Neuronal stem cell (in vitro differentiated cells): ENCODE results near the gene TMEM91.

Experiments
- DNase-seq: peaks from one replicate; pipeline ENCODE4 v3.0.0-alpha.2; 2013; ENCODE audit warnings: low spot score
- H2AFZ ChIP-seq: one replicate; pipeline ENCODE4 v1.6.1; 2013; ENCODE audit warnings: mild to moderate bottlenecking, low read length, inconsistent platforms
- H2AK5ac ChIP-seq: 2 replicates; pipeline ENCODE4 v1.6.1; 2013; ENCODE audit warnings: low read depth, mild to moderate bottlenecking, inconsistent platforms, low read length, moderate library complexity, mixed read lengths
- H2BK120ac ChIP-seq: 2 replicates; pipeline ENCODE4 v1.6.1; 2013; ENCODE audit warnings: low read depth, mild to moderate bottlenecking, inconsistent platforms, low read length, moderate library complexity, mixed read lengths
- H2BK12ac ChIP-seq: one replicate; pipeline ENCODE4 v1.6.1; 2013; ENCODE audit warnings: low read length, inconsistent platforms
- H2BK15ac ChIP-seq: 2 replicates; pipeline ENCODE4 v1.6.1; 2013; ENCODE audit warnings: mild to moderate bottlenecking, low read length, inconsistent platforms, mixed read lengths
- H2BK5ac ChIP-seq: one replicate; pipeline ENCODE4 v1.6.1; 2013; ENCODE audit warnings: inconsistent platforms, mild to moderate bottlenecking, low read length, moderate library complexity
- H3K14ac ChIP-seq: one replicate; pipeline ENCODE4 v1.6.1; 2013; ENCODE audit warnings: low read length, inconsistent platforms
- H3K18ac ChIP-seq: 2 replicates; pipeline ENCODE4 v1.6.1; 2013; ENCODE audit warnings: low read length, inconsistent platforms
- H3K23ac ChIP-seq: 2 replicates; pipeline ENCODE4 v1.6.1; 2013; ENCODE audit warnings: low read depth, mild to moderate bottlenecking, mixed read lengths, low read length, inconsistent platforms; ENCODE audit not compliant: poor library complexity
- H3K27ac ChIP-seq: replicated peaks from 3 replicates; pipeline ENCODE4 v1.5.1; 2013; ENCODE audit warnings: low read length, inconsistent platforms
- H3K27me3 ChIP-seq, 3 experiments: 2 replicates each; pipeline ENCODE4 v1.6.1; 2013; ENCODE audit warnings: low read length in 3 of 3, mild to moderate bottlenecking in 2 of 3, inconsistent platforms in 1 of 3, low read depth in 1 of 3, mixed read lengths in 1 of 3, moderate library complexity in 1 of 3; ENCODE audit not compliant: control insufficient read depth in 3 of 3, insufficient read depth in 3 of 3
- H3K36me3 ChIP-seq, 2 donors: replicated peaks in 1 of 2; 2 replicates each; pipeline ENCODE4 v1.6.1; 2013; ENCODE audit warnings: low read length in 2 of 2; ENCODE audit not compliant: control insufficient read depth in 2 of 2, insufficient read depth in 2 of 2
- H3K4ac ChIP-seq: 2 replicates; pipeline ENCODE4 v1.6.1; 2013; ENCODE audit warnings: inconsistent platforms, mild to moderate bottlenecking, low read length, moderate library complexity
- H3K4me1 ChIP-seq, 2 donors: 1 replicate in 1 of 2; 2 replicates in 1 of 2; pipeline ENCODE4 v1.6.1; 2013; ENCODE audit warnings: low read length in 2 of 2, low read depth in 1 of 2; ENCODE audit not compliant: control insufficient read depth in 2 of 2, insufficient read depth in 1 of 2
- H3K4me2 ChIP-seq: one replicate; pipeline ENCODE4 v1.6.1; 2013; ENCODE audit warnings: mild to moderate bottlenecking, low read length, inconsistent platforms; ENCODE audit not compliant: insufficient read depth, poor library complexity, severe bottlenecking
- H3K4me3 ChIP-seq, 2 donors: 2 replicates each; pipeline ENCODE4 v1.5.1; 2013; ENCODE audit warnings: low read length in 2 of 2, mild to moderate bottlenecking in 2 of 2, inconsistent platforms in 1 of 2, moderate library complexity in 1 of 2
- H3K79me1 ChIP-seq: one replicate; pipeline ENCODE4 v1.6.1; 2013; ENCODE audit warnings: low read depth, mild to moderate bottlenecking, inconsistent platforms, low read length, moderate library complexity
- H3K9ac ChIP-seq: one replicate; pipeline ENCODE4 v1.6.1; 2013; ENCODE audit warnings: mild to moderate bottlenecking, low read depth, low read length, inconsistent platforms; ENCODE audit not compliant: poor library complexity
- H3K9me3 ChIP-seq, 2 donors: replicated peaks in 1 of 2; 2 replicates each; pipeline versions ENCODE3 to v1.6.1; 2013; ENCODE audit warnings: low read length in 2 of 2, mild to moderate bottlenecking in 2 of 2, inconsistent platforms in 1 of 2, low read depth in 1 of 2, mixed read lengths in 1 of 2, moderate library complexity in 1 of 2; ENCODE audit not compliant: control insufficient read depth in 2 of 2, insufficient read depth in 1 of 2
- H4K8ac ChIP-seq: one replicate; pipeline ENCODE4 v1.6.1; 2013; ENCODE audit warnings: low read depth, mild to moderate bottlenecking, inconsistent platforms, low read length, moderate library complexity
- H4K91ac ChIP-seq: one replicate; pipeline ENCODE4 v1.6.1; 2013; ENCODE audit warnings: low read length, low read depth, mild to moderate bottlenecking, inconsistent platforms; ENCODE audit not compliant: poor library complexity
- WGBS, 2 donors: extraction: QIAGEN DNeasy Blood & Tissue Kit; methylation state at CpG; one replicate each; pipeline ENCODE4 v1.1.7; 2013; ENCODE audit warnings: missing lambda C conversion rate in 2 of 2, mixed read lengths in 1 of 2; ENCODE audit not compliant: insufficient read length in 2 of 2, insufficient replicate concordance in 1 of 2; ENCODE audit errors: extremely low coverage in 2 of 2; 5-methylcytosine and 5-hydroxymethylcytosine counted together

Gene TMEM91

GRCh38 chr19:41350735-41351338 is 25.5 kb upstream of the TMEM91 start:
- Histone ChIP-seq H4K8ac (no peak overlapping the region), H2BK15ac (no peak overlapping the region), H2AK5ac (no peak overlapping the region), H3K4me3 (peak overlapping the region; percentile 53 to 73), H2BK12ac (no peak overlapping the region), H3K36me3 (peaks cover 0 to 6% of the 10 kb centered on the region in 2 donors), H3K27ac (no peak overlapping the region), H3K14ac (no peak overlapping the region), H3K4me2 (peak overlapping the region; percentile 92), H2BK120ac (no peak overlapping the region), H4K91ac (no peak overlapping the region), H3K27me3 (peaks cover 0 to 46% (median 25%) of the 10 kb centered on the region in 3 experiments), H3K79me1 (no peaks in the 10 kb centered on the region), H2AFZ (peak overlapping the region; percentile 99), H3K23ac (peak overlapping the region; percentile 48), H3K4me1 (peaks cover 14 to 23% of the 10 kb centered on the region in 2 donors), H3K18ac (peak overlapping the region; percentile 15), H3K9me3 (peaks cover 0 to 1% of the 10 kb centered on the region in 2 donors), H3K4ac (no peak overlapping the region), H3K9ac (peak overlapping the region; percentile 44), H2BK5ac (no peak overlapping the region)
- WGBS, 2 donors: no CpG with 5 or more reads among the region's 22 CpGs
- no peak for DNase-seq

- Histone ChIP-seq H2BK15ac (peak overlapping the region; percentile 71), H3K79me1 (no peaks in the 10 kb centered on the region), H3K18ac (peak overlapping the region; percentile 59), H3K9me3 (peaks cover 0 to 1% of the 10 kb centered on the region in 2 donors), H3K4me1 (peaks cover 14 to 23% of the 10 kb centered on the region in 2 donors), H4K8ac (no peak overlapping the region), H2BK12ac (no peak overlapping the region), H3K23ac (peak overlapping the region; percentile 44), H2BK120ac (no peak overlapping the region), H4K91ac (no peak overlapping the region), H3K27me3 (peaks cover 0 to 46% (median 25%) of the 10 kb centered on the region in 3 experiments), H3K27ac (no peak overlapping the region), H2AK5ac (peak overlapping the region; percentile 75), H3K4ac (no peak overlapping the region), H3K9ac (peak overlapping the region; percentile 44), H2BK5ac (peak overlapping the region; percentile 87), H3K36me3 (peaks cover 0 to 6% of the 10 kb centered on the region in 2 donors), H2AFZ (peak overlapping the region; percentile 99), H3K4me3 (peak overlapping the region; percentile 73 to 81), H3K4me2 (peak overlapping the region; percentile 92), H3K14ac (no peak overlapping the region)
- no peak for DNase-seq
- no CpG with 5 or more reads among the region's 58 CpGs for WGBS, 2 donors
These were observed 24.7 kb upstream of the TMEM91 start for GRCh38 chr19:41351339-41352245.

GRCh38 chr19:41352279-41352608 is 24.1 kb upstream of the TMEM91 start:
- Histone ChIP-seq H3K79me1 (no peaks in the 10 kb centered on the region), H3K27ac (no peak overlapping the region), H2AK5ac (no peak overlapping the region), H2BK5ac (no peak overlapping the region), H3K14ac (peak overlapping the region; percentile 17), H2BK120ac (no peak overlapping the region), H4K91ac (no peak overlapping the region), H3K4ac (no peak overlapping the region), H3K9ac (no peak overlapping the region), H3K4me1 (peaks cover 14 to 23% of the 10 kb centered on the region in 2 donors), H3K18ac (no peak overlapping the region), H2AFZ (peak overlapping the region; percentile 99), H2BK15ac (peak overlapping the region; percentile 71), H3K36me3 (peaks cover 0 to 2% of the 10 kb centered on the region in 2 donors), H4K8ac (no peak overlapping the region), H2BK12ac (no peak overlapping the region), H3K4me3 (peak overlapping the region; percentile 73 to 81), H3K9me3 (peaks cover 0 to 1% of the 10 kb centered on the region in 2 donors), H3K23ac (peak overlapping the region; percentile 95), H3K27me3 (peaks cover 0 to 46% (median 25%) of the 10 kb centered on the region in 3 experiments), H3K4me2 (peak overlapping the region; percentile 92)
- no CpG with 5 or more reads among the region's 12 CpGs for WGBS, 2 donors
- DNase-seq: no peak
